SK-N-MC (cell line): ENCODE data around the gene JAM2.

ENCODE experiments used
- EZH2 ChIP-seq: fragments of 200-600 bp; sonication (generic); IDR thresholded peaks from one replicate; pipeline ENCODE4 v1.6.1; 2017; ENCODE audit warnings: antibody characterized with exemption
- FOXP2 ChIP-seq: optimal IDR thresholded peaks from 2 replicates; pipeline ENCODE3; 2011; ENCODE audit warnings: mild to moderate bottlenecking, moderate library complexity; ENCODE audit not compliant: insufficient read depth; ENCODE audit errors: extremely low read length, control extremely low read depth
- POLR2AphosphoS5 ChIP-seq: IDR thresholded peaks from 2 replicates; pipeline ENCODE4 v1.6.1; 2012; ENCODE audit warnings: mild to moderate bottlenecking, low read depth, low read length, borderline replicate concordance

- TF ChIP-seq EZH2 (no peak), POLR2AphosphoS5 (no peak), FOXP2 (no peak)
These were observed 69.5 kb downstream of the JAM2 start for GRCh38 chr21:25708467-25709065.
